ENCODE data around the gene SUMO3. TPM values are rescaled to one million over a fixed set of nuclear protein-coding genes. Genes with fewer than 3 reads are reported as not detected.

SUMO3 gene
- total and polyA plus RNA-seq, 2 donors (not counting 3 experiments of a cell fraction or from before 2014, with no cell fraction given), result 102 to 123 TPM

- Histone ChIP-seq H3K79me2 (ENCODE audit: control insufficient read depth, insufficient read depth, low read length) (peaks cover 77% of the 10 kb centered on the region), H3K27ac (ENCODE audit: insufficient read depth, low read depth, low read length) (no peak overlapping the region), H3K4me1 (ENCODE audit: control insufficient read depth, extremely low read depth, insufficient read depth, low read length) (no peaks in the 10 kb centered on the region), H3K4me3 (replicated peaks in 1 of 3; ENCODE audit: insufficient read depth in 1 of 3, low read depth in 1 of 3, low read length in 3 of 3) (no peak overlapping the region), H3K36me3 (ENCODE audit: control insufficient read depth in 2 of 2, extremely low read depth in 1 of 2, insufficient read depth in 2 of 2, low read length in 2 of 2) (peaks cover 2 to 5% of the 10 kb centered on the region in 2 experiments), H2AFZ (ENCODE audit: low read depth, low read length) (no peak overlapping the region), H3K4me2 (ENCODE audit: insufficient read depth, low read length) (no peak overlapping the region), H3K9ac (replicated peaks; ENCODE audit: extremely low read depth, insufficient read depth, low read length) (no peak overlapping the region), H3K9me3 (replicated peaks; ENCODE audit: control insufficient read depth, insufficient read depth, low read length) (no peaks in the 10 kb centered on the region), H3K9me1 (replicated peaks; ENCODE audit: control insufficient read depth, extremely low read depth, insufficient read depth, low read length) (no peaks in the 10 kb centered on the region), H3K27me3 (ENCODE audit: control insufficient read depth in 2 of 2, insufficient read depth in 2 of 2, low read length in 2 of 2) (no peaks in the 10 kb centered on the region), H4K20me1 (replicated peaks; ENCODE audit: control insufficient read depth, extremely low read depth, insufficient read depth, low read length) (peaks cover 4% of the 10 kb centered on the region)
- intact Hi-C loops (cut with micrococcal nuclease) (no loop called here), dilution Hi-C loops (cut with MboI; ENCODE audit: extremely low pct_ligation_motif_present, low sequenced_read_pairs) (no loop called here)
- ChIA-PET POLR2A (no interaction called here), CTCF (interaction anchor here (1.3 to 1.9 kb wide), 2 partner anchors 48 to 280 kb away, joined by 4 to 9 read pairs; no protein-coding TSS in a partner anchor)
- BruUV-seq (replicated peaks), result no TSS peak
- no peak for TF ChIP-seq GATA2 (IDR thresholded peaks at IDR 0.05; ENCODE audit: insufficient read depth, insufficient read length, low read depth, low read length)
- no peak for TF ChIP-seq FOS (IDR thresholded peaks at IDR 0.05; ENCODE audit: borderline replicate concordance, insufficient read depth, low read length)
- TF ChIP-seq, protein P1, sequence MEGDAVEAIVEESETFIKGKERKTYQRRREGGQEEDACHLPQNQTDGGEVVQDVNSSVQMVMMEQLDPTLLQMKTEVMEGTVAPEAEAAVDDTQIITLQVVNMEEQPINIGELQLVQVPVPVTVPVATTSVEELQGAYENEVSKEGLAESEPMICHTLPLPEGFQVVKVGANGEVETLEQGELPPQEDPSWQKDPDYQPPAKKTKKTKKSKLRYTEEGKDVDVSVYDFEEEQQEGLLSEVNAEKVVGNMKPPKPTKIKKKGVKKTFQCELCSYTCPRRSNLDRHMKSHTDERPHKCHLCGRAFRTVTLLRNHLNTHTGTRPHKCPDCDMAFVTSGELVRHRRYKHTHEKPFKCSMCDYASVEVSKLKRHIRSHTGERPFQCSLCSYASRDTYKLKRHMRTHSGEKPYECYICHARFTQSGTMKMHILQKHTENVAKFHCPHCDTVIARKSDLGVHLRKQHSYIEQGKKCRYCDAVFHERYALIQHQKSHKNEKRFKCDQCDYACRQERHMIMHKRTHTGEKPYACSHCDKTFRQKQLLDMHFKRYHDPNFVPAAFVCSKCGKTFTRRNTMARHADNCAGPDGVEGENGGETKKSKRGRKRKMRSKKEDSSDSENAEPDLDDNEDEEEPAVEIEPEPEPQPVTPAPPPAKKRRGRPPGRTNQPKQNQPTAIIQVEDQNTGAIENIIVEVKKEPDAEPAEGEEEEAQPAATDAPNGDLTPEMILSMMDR (IDR thresholded peaks at IDR 0.05; ENCODE audit: extremely low read depth in 1 of 2, insufficient read depth in 1 of 2, low read depth in 1 of 2, low read length in 2 of 2), result no peak
- no peak for TF ChIP-seq POLR2A (IDR thresholded peaks at IDR 0.05; ENCODE audit: low read depth, low read length)
- no peak for TF ChIP-seq POLR2AphosphoS5 (IDR thresholded peaks at IDR 0.05; ENCODE audit: insufficient read depth, low read depth, low read length)
- TF ChIP-seq, protein P2, sequence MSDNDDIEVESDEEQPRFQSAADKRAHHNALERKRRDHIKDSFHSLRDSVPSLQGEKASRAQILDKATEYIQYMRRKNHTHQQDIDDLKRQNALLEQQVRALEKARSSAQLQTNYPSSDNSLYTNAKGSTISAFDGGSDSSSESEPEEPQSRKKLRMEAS (IDR thresholded peaks at IDR 0.05; ENCODE audit: insufficient read depth, insufficient read length), result no peak
- no peak for TF ChIP-seq MYC (IDR thresholded peaks at IDR 0.05; ENCODE audit: low read depth, low read length)
- TF ChIP-seq JUN (IDR thresholded peaks at IDR 0.05; ENCODE audit: borderline replicate concordance, insufficient read depth, insufficient read length, low read depth), result no peak
- no peak for TF ChIP-seq EZH2 (IDR thresholded peaks at IDR 0.05; ENCODE audit: borderline replicate concordance, low read depth, low read length, severe bottlenecking)
- FAIRE-seq, result no peak
- DNase-seq (ENCODE audit: low read depth, low spot score), result no peak
These were observed 27.5 kb downstream of the SUMO3 start for GRCh38 chr21:44790368-44790767.

Measured in endothelial cell of umbilical vein (primary cell).